GM12878 (cell line): ENCODE results near the gene MPDZ. TPM values are rescaled to one million over a fixed set of nuclear protein-coding genes. Genes with fewer than 3 reads are reported as not detected.

Experiments
- ATAC-seq: fragments of 200-7000 bp; cut with Tn5 transposase; 3 replicates; pipeline ENCODE4 v1.9.1; 2020; ENCODE audit warnings: mild to moderate bottlenecking, moderate library complexity
- BruUV-seq: library from RNA; stranded (reverse); fragments of 400-500 nt; replicated peaks from 2 replicates; lab custom pipeline; 2021; lab: Mats Ljungman, UMichigan
- CTCF ChIA-PET: fragments of 300-600 bp; sonication (Branson Sonifier 250); formaldehyde crosslinking; extraction: SDS; loops from one replicate; lab custom pipeline; 2021; ENCODE audit warnings: inconsistent platforms; lab: Yijun Ruan, JAX
- POLR2A ChIA-PET: fragments of 350-600 bp; formaldehyde crosslinking; extraction: SDS; loops from one replicate; lab custom pipeline; 2021; ENCODE audit warnings: inconsistent platforms; lab: Charles Lee
- RAD21 ChIA-PET: fragments of 300-600 bp; sonication (Branson Sonifier 250); formaldehyde crosslinking; loops from one replicate; lab custom pipeline; 2023; ENCODE audit warnings: antibody characterized with exemption; ENCODE audit not compliant: unreplicated experiment; lab: Charles Lee
- SMC1A ChIA-PET: fragments of 300-600 bp; sonication (Branson Sonifier 250); formaldehyde crosslinking; loops from one replicate; lab custom pipeline; 2023; ENCODE audit not compliant: unreplicated experiment, uncharacterized antibody; lab: Charles Lee
- DNase-seq: peaks from one replicate; pipeline ENCODE4 v3.0.0-alpha.2; 2011; ENCODE audit warnings: low read depth, low spot score
- FAIRE-seq: peaks from 3 replicates; lab custom pipeline; 2011; peaks lifted over from hg19 to GRCh38; lab: Jason Lieb, UNC
- H2AFZ ChIP-seq: 2 replicates; pipeline ENCODE4 v1.6.0; 2011; ENCODE audit warnings: low read depth, low read length, control low read depth; ENCODE audit not compliant: control insufficient read depth
- H3K27ac ChIP-seq: 2 replicates; pipeline ENCODE4 v1.5.1; 2011; ENCODE audit warnings: control low read depth; ENCODE audit not compliant: control insufficient read depth, insufficient read depth
- H3K27me3 ChIP-seq, 2 experiments: replicated peaks in 1 of 2; 2 replicates each; pipeline versions ENCODE4 v1.6.0 to v1.6.1; 2011; ENCODE audit warnings: low read length in 1 of 2; ENCODE audit not compliant: control insufficient read depth in 2 of 2, insufficient read depth in 2 of 2
- H3K36me3 ChIP-seq, 2 experiments: 2 replicates each; pipeline ENCODE4 v1.5.1; 2011; ENCODE audit warnings: low read length in 1 of 2; ENCODE audit not compliant: control insufficient read depth in 2 of 2, insufficient read depth in 2 of 2
- H3K4me1 ChIP-seq: 2 replicates; pipeline ENCODE4 v1.6.1; 2011; ENCODE audit warnings: mild to moderate bottlenecking, low read length, moderate library complexity, mixed read lengths; ENCODE audit not compliant: control insufficient read depth, insufficient read depth
- H3K4me2 ChIP-seq: 2 replicates; pipeline ENCODE4 v1.6.0; 2011; ENCODE audit warnings: control low read depth; ENCODE audit not compliant: control insufficient read depth, insufficient read depth
- H3K4me3 ChIP-seq: fragments of 200-600 bp; sonication (generic); 2 replicates; pipeline ENCODE4 v1.5.1; 2016
- H3K79me2 ChIP-seq: 2 replicates; pipeline ENCODE4 v1.6.0; 2011; ENCODE audit warnings: low read length; ENCODE audit not compliant: control insufficient read depth, insufficient read depth
- H3K9ac ChIP-seq: 2 replicates; pipeline ENCODE4 v1.8.0; 2011; ENCODE audit warnings: low read length, control low read depth, mixed read lengths; ENCODE audit not compliant: control insufficient read depth, insufficient read depth
- H3K9me3 ChIP-seq: replicated peaks from 3 replicates; pipeline ENCODE4 v1.5.1; 2011; ENCODE audit warnings: mild to moderate bottlenecking, low read length; ENCODE audit not compliant: control insufficient read depth, insufficient read depth
- H4K20me1 ChIP-seq: 2 replicates; pipeline ENCODE4 v1.6.0; 2011; ENCODE audit not compliant: control insufficient read depth, insufficient read depth
- ATF7 ChIP-seq: fragments of 450-650 bp; IDR thresholded peaks from 2 replicates; pipeline ENCODE4 v1.6.1; 2016; ENCODE audit warnings: low read depth, mild to moderate bottlenecking
- CREM ChIP-seq: IDR thresholded peaks from 2 replicates; pipeline ENCODE4 v1.6.1; 2014; ENCODE audit warnings: antibody characterized with exemption, low read depth
- ETV6 ChIP-seq, 2 experiments: fragments of 450-650 bp in 1 of 2; IDR thresholded peaks in 1 of 2; conservative IDR thresholded peaks in 1 of 2; 2 replicates each; pipeline ENCODE4 v1.6.1; 2014; ENCODE audit warnings: antibody characterized with exemption in 1 of 2, borderline replicate concordance in 1 of 2, low read depth in 1 of 2, mild to moderate bottlenecking in 1 of 2, moderate library complexity in 1 of 2
- FOXM1 ChIP-seq: IDR thresholded peaks from 2 replicates; pipeline ENCODE4 v1.6.1; 2012; ENCODE audit warnings: low read depth, mild to moderate bottlenecking, inconsistent platforms, low read length, moderate library complexity
- IKZF2 ChIP-seq, 2 experiments: fragments of 450-650 bp; IDR thresholded peaks; 2 replicates each; pipeline ENCODE4 v1.6.1; 2017; ENCODE audit warnings: mild to moderate bottlenecking in 2 of 2, moderate library complexity in 2 of 2
- KAT2A ChIP-seq: conservative IDR thresholded peaks from 2 replicates; pipeline ENCODE4 v1.6.1; 2011; ENCODE audit warnings: low read depth, low read length; ENCODE audit not compliant: control insufficient read depth
- NR2F1 ChIP-seq: fragments of 450-650 bp; conservative IDR thresholded peaks from 2 replicates; pipeline ENCODE4 v1.6.1; 2017; ENCODE audit warnings: mild to moderate bottlenecking
- PAX8 ChIP-seq: fragments of 450-650 bp; IDR thresholded peaks from 2 replicates; pipeline ENCODE4 v1.6.1; 2017; ENCODE audit warnings: mild to moderate bottlenecking, moderate library complexity
- RBBP5 ChIP-seq: fragments of 200-600 bp; sonication (generic); conservative IDR thresholded peaks from 2 replicates; pipeline ENCODE4 v1.6.1; 2016
- SIX5 ChIP-seq: IDR thresholded peaks from 2 replicates; pipeline ENCODE4 v1.6.1; 2011; ENCODE audit warnings: mild to moderate bottlenecking, low read depth, low read length, moderate library complexity; ENCODE audit not compliant: severe bottlenecking
- TCF12 ChIP-seq: IDR thresholded peaks from 2 replicates; pipeline ENCODE4 v1.6.1; 2011; ENCODE audit warnings: low read depth, mild to moderate bottlenecking, low read length
- ZBTB11 ChIP-seq: fragments of 450-650 bp; formaldehyde crosslinking; IDR thresholded peaks from 2 replicates; pipeline ENCODE4 v1.5.0; 2022; ENCODE audit warnings: mild to moderate bottlenecking, missing genetic modification characterization
- ZSCAN29 ChIP-seq: fragments of 450-650 bp; IDR thresholded peaks from 2 replicates; pipeline ENCODE4 v1.6.1; 2017; ENCODE audit warnings: mild to moderate bottlenecking, moderate library complexity
- WGBS: methylation state at CpG from one replicate; pipeline ENCODE4 v1.1.6; 2016; ENCODE audit warnings: low lambda C conversion rate; ENCODE audit not compliant: insufficient replicate concordance, insufficient coverage; ENCODE audit errors: missing lambda C conversion rate; 5-methylcytosine and 5-hydroxymethylcytosine counted together
- in situ Hi-C: fragments of 300-500 bp; cut with MboI; formaldehyde crosslinking; loops from 9 replicates; pipeline ENCODE4 v1.14.3; 2018; ENCODE audit warnings: mixed read lengths
- intact Hi-C: fragments of 100-400 bp; cut with micrococcal nuclease; formaldehyde crosslinking; loops from one replicate; pipeline ENCODE4 v1.14.2; 2022; ENCODE audit not compliant: unreplicated experiment
- polyA plus RNA-seq, 11 experiments: library from polyadenylated mRNA; depleted of rRNA in 4 of 11; unstranded in 6 of 11; stranded (reverse) in 5 of 11; fragments of >200 nt; fragmentation: Nextera tagmentation in 4 of 11; fragmentation: Illumina TruSeq in 1 of 11; extraction: Ambion mirVana in 4 of 11; extraction: Trizol in 1 of 11; gene quantifications; 1 replicate in 1 of 11; 2 replicates in 10 of 11; pipeline versions ENCODE4 v1.2.1 to v1.2.3, GENCODE V29; 2011 to 2016; ENCODE audit warnings: inconsistent platforms in 2 of 11, missing spikeins in 2 of 11, low read depth in 1 of 11
- total RNA-seq, 4 experiments: library from RNA; depleted of rRNA in 3 of 4; stranded (reverse); fragments of >200 nt in 3 of 4; fragmentation: Illumina TruSeq in 1 of 4; extraction: Trizol in 1 of 4; gene quantifications; 2 replicates each; pipeline versions ENCODE4 v1.2.1 to v1.2.3, GENCODE V29; 2013 to 2021
- TF ChIP-seq, protein P1 (sequence below): fragments of 150-350 bp; IDR thresholded peaks from 2 replicates; pipeline ENCODE4 v1.6.1; 2014; ENCODE audit warnings: mild to moderate bottlenecking, low read depth, low read length
- TF ChIP-seq, protein P2 (sequence below): fragments of 450-650 bp; IDR thresholded peaks from 2 replicates; pipeline ENCODE4 v1.6.1; 2017; ENCODE audit warnings: mild to moderate bottlenecking, low read depth, inconsistent platforms; ENCODE audit not compliant: poor library complexity, severe bottlenecking
- TF ChIP-seq, protein P3 (sequence below): fragments of 450-650 bp; IDR thresholded peaks from 2 replicates; pipeline ENCODE4 v1.6.1; 2017; ENCODE audit warnings: low read depth, mild to moderate bottlenecking, moderate library complexity

Gene MPDZ
- total and polyA plus RNA-seq, 10 of the 15 experiments (the other 5 are each of a cell fraction or from before 2014, with no cell fraction given): 0.36 TPM; not detected in 9

GRCh38 chr9:13090628-13091027 is 188.9 kb downstream of the MPDZ start:
- ChIA-PET SMC1A (interaction anchor here (0.9 to 2.6 kb wide), 10 partner anchors 8 to 372 kb away, joined by 3 to 12 read pairs (median 4); no protein-coding TSS in a partner anchor), RAD21 (interaction anchor here (1.0 to 3.2 kb wide), 6 partner anchors 56 to 388 kb away, joined by 3 to 21 read pairs (median 8); no protein-coding TSS in a partner anchor), CTCF (interaction anchor here (0.8 to 6.1 kb wide), 12 partner anchors 8 to 608 kb away, joined by 3 to 72 read pairs (median 6); no protein-coding TSS in a partner anchor), POLR2A (no interaction called here)
- ATAC-seq: no peak
- no peaks in the 10 kb centered on the region for H3K36me3 ChIP-seq
- no peaks in the 10 kb centered on the region for H4K20me1 ChIP-seq
- H3K4me1 ChIP-seq: no peaks in the 10 kb centered on the region
- no peaks in the 10 kb centered on the region for H3K9me3 ChIP-seq
- 5% methylated on average over 4 of the region's 4 CpGs for WGBS
- DNase-seq: no peak
- intact Hi-C loops: no loop called here
- H3K9ac ChIP-seq: no peak overlapping the region
- in situ Hi-C loops: no loop called here
- no peaks in the 10 kb centered on the region for H3K79me2 ChIP-seq
- no peak for FAIRE-seq
- H2AFZ ChIP-seq: no peak overlapping the region
- no peak overlapping the region for H3K27ac ChIP-seq
- no TSS peak for BruUV-seq
- no peak overlapping the region for H3K4me2 ChIP-seq
- H3K27me3 ChIP-seq: no peaks in the 10 kb centered on the region
- H3K4me3 ChIP-seq: no peak overlapping the region
- no peak for TF ChIP-seq ATF7
- TF ChIP-seq, protein P1, sequence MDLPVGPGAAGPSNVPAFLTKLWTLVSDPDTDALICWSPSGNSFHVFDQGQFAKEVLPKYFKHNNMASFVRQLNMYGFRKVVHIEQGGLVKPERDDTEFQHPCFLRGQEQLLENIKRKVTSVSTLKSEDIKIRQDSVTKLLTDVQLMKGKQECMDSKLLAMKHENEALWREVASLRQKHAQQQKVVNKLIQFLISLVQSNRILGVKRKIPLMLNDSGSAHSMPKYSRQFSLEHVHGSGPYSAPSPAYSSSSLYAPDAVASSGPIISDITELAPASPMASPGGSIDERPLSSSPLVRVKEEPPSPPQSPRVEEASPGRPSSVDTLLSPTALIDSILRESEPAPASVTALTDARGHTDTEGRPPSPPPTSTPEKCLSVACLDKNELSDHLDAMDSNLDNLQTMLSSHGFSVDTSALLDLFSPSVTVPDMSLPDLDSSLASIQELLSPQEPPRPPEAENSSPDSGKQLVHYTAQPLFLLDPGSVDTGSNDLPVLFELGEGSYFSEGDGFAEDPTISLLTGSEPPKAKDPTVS: no peak
- TF ChIP-seq, protein P2, sequence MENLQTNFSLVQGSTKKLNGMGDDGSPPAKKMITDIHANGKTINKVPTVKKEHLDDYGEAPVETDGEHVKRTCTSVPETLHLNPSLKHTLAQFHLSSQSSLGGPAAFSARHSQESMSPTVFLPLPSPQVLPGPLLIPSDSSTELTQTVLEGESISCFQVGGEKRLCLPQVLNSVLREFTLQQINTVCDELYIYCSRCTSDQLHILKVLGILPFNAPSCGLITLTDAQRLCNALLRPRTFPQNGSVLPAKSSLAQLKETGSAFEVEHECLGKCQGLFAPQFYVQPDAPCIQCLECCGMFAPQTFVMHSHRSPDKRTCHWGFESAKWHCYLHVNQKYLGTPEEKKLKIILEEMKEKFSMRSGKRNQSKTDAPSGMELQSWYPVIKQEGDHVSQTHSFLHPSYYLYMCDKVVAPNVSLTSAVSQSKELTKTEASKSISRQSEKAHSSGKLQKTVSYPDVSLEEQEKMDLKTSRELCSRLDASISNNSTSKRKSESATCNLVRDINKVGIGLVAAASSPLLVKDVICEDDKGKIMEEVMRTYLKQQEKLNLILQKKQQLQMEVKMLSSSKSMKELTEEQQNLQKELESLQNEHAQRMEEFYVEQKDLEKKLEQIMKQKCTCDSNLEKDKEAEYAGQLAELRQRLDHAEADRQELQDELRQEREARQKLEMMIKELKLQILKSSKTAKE: no peak
- no peak for TF ChIP-seq PAX8
- TF ChIP-seq IKZF2 (IDR thresholded peaks at IDR 0.05): no peak
- TF ChIP-seq RBBP5: no peak
- no peak for TF ChIP-seq ZBTB11 (CRISPR knock-in tag)
- no peak for TF ChIP-seq ETV6 (conservative IDR thresholded peaks at IDR 0.05 in 1 of 2, IDR thresholded peaks at IDR 0.05 in 1 of 2; ENCODE audit: borderline replicate concordance in 1 of 2, low read depth in 1 of 2)
- no peak for TF ChIP-seq KAT2A
- no peak for TF ChIP-seq CREM
- TF ChIP-seq FOXM1: no peak
- TF ChIP-seq NR2F1: no peak
- TF ChIP-seq SIX5: no peak
- TF ChIP-seq, protein P3, sequence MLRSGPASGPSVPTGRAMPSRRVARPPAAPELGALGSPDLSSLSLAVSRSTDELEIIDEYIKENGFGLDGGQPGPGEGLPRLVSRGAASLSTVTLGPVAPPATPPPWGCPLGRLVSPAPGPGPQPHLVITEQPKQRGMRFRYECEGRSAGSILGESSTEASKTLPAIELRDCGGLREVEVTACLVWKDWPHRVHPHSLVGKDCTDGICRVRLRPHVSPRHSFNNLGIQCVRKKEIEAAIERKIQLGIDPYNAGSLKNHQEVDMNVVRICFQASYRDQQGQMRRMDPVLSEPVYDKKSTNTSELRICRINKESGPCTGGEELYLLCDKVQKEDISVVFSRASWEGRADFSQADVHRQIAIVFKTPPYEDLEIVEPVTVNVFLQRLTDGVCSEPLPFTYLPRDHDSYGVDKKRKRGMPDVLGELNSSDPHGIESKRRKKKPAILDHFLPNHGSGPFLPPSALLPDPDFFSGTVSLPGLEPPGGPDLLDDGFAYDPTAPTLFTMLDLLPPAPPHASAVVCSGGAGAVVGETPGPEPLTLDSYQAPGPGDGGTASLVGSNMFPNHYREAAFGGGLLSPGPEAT: no peak
- TF ChIP-seq TCF12: no peak
- no peak for TF ChIP-seq ZSCAN29
